ENCODE results near the gene GAREM1. TPM values are rescaled to one million over a fixed set of nuclear protein-coding genes. Genes with fewer than 3 reads are reported as not detected.

Gene GAREM1
- total and polyA plus RNA-seq, 8 donors: 2.5 to 60.3 (median 16.2) TPM

DNA sequence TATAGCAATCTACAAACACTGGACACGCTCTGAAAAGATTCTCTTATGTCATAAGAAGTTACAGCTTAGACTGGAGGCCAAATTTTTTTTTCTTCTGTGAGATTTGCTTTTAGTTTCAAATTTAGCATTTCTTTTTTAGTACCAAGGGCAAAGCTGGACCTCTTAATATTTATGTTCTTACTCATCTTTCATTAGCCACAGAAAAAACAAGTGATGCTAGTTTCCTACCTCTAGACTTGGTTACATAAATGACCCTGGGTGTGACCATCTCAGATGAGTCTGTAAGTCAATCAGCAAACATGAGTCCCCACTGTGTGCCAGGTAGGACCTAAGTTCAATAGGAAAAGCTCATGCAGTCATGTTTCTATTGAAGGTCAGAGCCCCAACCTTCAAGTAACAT is 186.4 kb downstream of the GAREM1 start:
- TF ChIP-seq POLR2AphosphoS5 (IDR thresholded peaks at IDR 0.05) (no peak), CTCF (IDR thresholded peaks at IDR 0.05) (no peak), POLR2A (IDR thresholded peaks at IDR 0.05) (no peak), EP300 (IDR thresholded peaks at IDR 0.05) (no peak)
- Histone ChIP-seq H3K27me3 (no peaks in the 10 kb centered on the region), H3K9me3 (no peaks in the 10 kb centered on the region), H3K36me3 (peaks cover 3 to 25% (median 20%) of the 10 kb centered on the region in 4 donors), H3K4me3 (no peak overlapping the region), H3K4me1 (peaks cover 9 to 24% (median 16%) of the 10 kb centered on the region in 4 donors), H3K27ac (no peak overlapping the region)
- intact Hi-C loops (cut with DNase I; ENCODE audit: low total_unique reads): no loop called here
- no peak for DNase-seq
- 71 to 90% (median 79%) methylated on average over 1 of the region's 1 CpG for WGBS, 5 donors

GRCh38 chr18:32280911-32281310 is 189.8 kb downstream of the GAREM1 start:
- Histone ChIP-seq H3K27me3 (no peaks in the 10 kb centered on the region), H3K4me1 (peaks cover 21 to 49% (median 32%) of the 10 kb centered on the region in 4 donors), H3K27ac (no peak overlapping the region), H3K36me3 (peaks cover 0 to 6% (median 3%) of the 10 kb centered on the region in 4 donors), H3K4me3 (no peak overlapping the region), H3K9me3 (no peaks in the 10 kb centered on the region)
- 56 to 66% (median 61%) methylated on average over 4 of the region's 4 CpGs for WGBS, 5 donors
- no peak for DNase-seq
- no peak for TF ChIP-seq EP300 (IDR thresholded peaks at IDR 0.05)
- TF ChIP-seq POLR2AphosphoS5 (IDR thresholded peaks at IDR 0.05): no peak
- TF ChIP-seq CTCF (IDR thresholded peaks at IDR 0.05): no peak
- TF ChIP-seq POLR2A (IDR thresholded peaks at IDR 0.05): no peak
- intact Hi-C loops (cut with DNase I; ENCODE audit: low total_unique reads): no loop called here

GRCh38 chr18:32280188-32280783 is 190.4 kb downstream of the GAREM1 start:
- no peak for DNase-seq
- H3K4me3 ChIP-seq: no peak overlapping the region
- peaks cover 21 to 55% (median 35%) of the 10 kb centered on the region in 4 donors for H3K4me1 ChIP-seq
- H3K36me3 ChIP-seq: peaks cover 0 to 5% (median 1%) of the 10 kb centered on the region in 4 donors
- no peaks in the 10 kb centered on the region for H3K27me3 ChIP-seq
- no peak overlapping the region for H3K27ac ChIP-seq
- 37 to 60% (median 46%) methylated on average over 4 of the region's 4 CpGs for WGBS, 5 donors
- H3K9me3 ChIP-seq: no peaks in the 10 kb centered on the region
- TF ChIP-seq POLR2AphosphoS5 (IDR thresholded peaks at IDR 0.05) (no peak), EP300 (IDR thresholded peaks at IDR 0.05) (no peak), POLR2A (IDR thresholded peaks at IDR 0.05) (no peak), CTCF (IDR thresholded peaks at IDR 0.05) (no peak)
- intact Hi-C loops (cut with DNase I; ENCODE audit: low total_unique reads): no loop called here

DNA sequence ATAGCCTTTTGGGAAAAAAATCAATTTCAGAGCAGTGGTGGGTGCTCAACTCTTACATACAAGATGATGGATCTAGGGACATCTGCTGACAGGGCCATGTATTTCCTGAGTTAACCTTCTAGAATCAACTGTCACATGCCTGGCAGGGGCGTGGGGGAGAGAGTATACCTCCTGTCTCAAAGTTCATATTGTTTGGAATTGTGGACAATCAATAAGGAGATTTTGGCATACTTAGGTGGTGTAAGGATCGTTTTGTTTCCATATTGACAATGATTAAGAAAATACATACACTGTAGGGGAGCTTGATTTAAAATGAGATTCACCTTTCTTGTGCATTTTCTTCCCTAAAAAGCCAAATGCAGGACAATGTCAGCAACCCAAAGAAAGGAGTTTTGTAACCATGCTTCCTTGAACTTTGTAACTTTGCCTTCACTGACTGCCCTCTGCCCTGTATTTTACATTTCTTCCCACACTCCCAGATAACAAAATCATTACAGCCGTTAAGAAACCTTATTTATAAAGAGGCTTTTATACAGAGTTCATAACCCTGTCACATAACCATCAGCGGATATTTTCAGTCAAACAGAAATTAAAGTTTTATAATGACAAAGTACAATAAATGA is 192.4 kb downstream of the GAREM1 start:
- intact Hi-C loops (cut with DNase I; ENCODE audit: low total_unique reads): no loop called here
- no peak for TF ChIP-seq CTCF (IDR thresholded peaks at IDR 0.05)
- DNase-seq: peak in 1 of 2 donors; percentile 40
- Histone ChIP-seq H3K27me3 (no peaks in the 10 kb centered on the region), H3K9me3 (no peaks in the 10 kb centered on the region), H3K4me3 (no peak overlapping the region), H3K4me1 (peaks cover 21 to 58% (median 34%) of the 10 kb centered on the region in 4 donors), H3K36me3 (no peaks in the 10 kb centered on the region), H3K27ac (peak overlapping the region in 4 of 5 donors; percentile 9 to 25 (median 18))
- 29 to 54% (median 35%) methylated on average over 4 of the region's 4 CpGs for WGBS, 5 donors
